Measurements from ENCODE around the gene NOS1AP. TPM values are rescaled to one million over a fixed set of nuclear protein-coding genes. Genes with fewer than 3 reads are reported as not detected.

Gene NOS1AP
- total RNA-seq, 1 donor from 2014 or later = 1.3 TPM

GRCh38 chr1:162380061-162380846 lies 310.8 kb downstream of the NOS1AP start:
- DNase-seq (ENCODE audit: low spot score) = peak; percentile 65

- DNase-seq (ENCODE audit: low spot score) = no peak
Measured at GRCh38 chr1:162381383-162381782, 311.9 kb downstream of the NOS1AP start, which contains the start of gene C1orf226. Gene C1orf226, plus strand, starts transcription at chr1:162381728. Its CDS starts 174 bp downstream, at chr1:162381902.

- DNase-seq (ENCODE audit: low spot score) = peak; percentile 78
Measured at GRCh38 chr1:162381941-162382750, 312.7 kb downstream of the NOS1AP start.

GRCh38 chr1:162383091-162383490 lies 313.6 kb downstream of the NOS1AP start:
- no peak for DNase-seq (ENCODE audit: low spot score)

GRCh38 chr1:162383516-162383915 lies 314.0 kb downstream of the NOS1AP start:
- peak; percentile 87 for DNase-seq (ENCODE audit: low spot score)

GRCh38 chr1:162384116-162384515 lies 314.6 kb downstream of the NOS1AP start:
- peak; percentile 76 for DNase-seq (ENCODE audit: low spot score)

GRCh38 chr1:162384601-162385279 lies 315.2 kb downstream of the NOS1AP start:
- DNase-seq (ENCODE audit: low spot score) = peak; percentile 57

GRCh38 chr1:162385280-162385623 lies 315.8 kb downstream of the NOS1AP start:
- DNase-seq (ENCODE audit: low spot score) = peak; percentile 55

- peak; percentile 81 for DNase-seq (ENCODE audit: low spot score)
Measured at GRCh38 chr1:162385702-162386101, 316.2 kb downstream of the NOS1AP start.

GRCh38 chr1:162386292-162387225 lies 317.1 kb downstream of the NOS1AP start:
- peak; percentile 30 for DNase-seq (ENCODE audit: low spot score)

- DNase-seq (ENCODE audit: low spot score) = peak; percentile 53
Measured at GRCh38 chr1:162387226-162388082, 318.0 kb downstream of the NOS1AP start.

GRCh38 chr1:162388083-162388594 lies 318.6 kb downstream of the NOS1AP start:
- DNase-seq (ENCODE audit: low spot score) = no peak

GRCh38 chr1:162388615-162389014 lies 319.1 kb downstream of the NOS1AP start:
- DNase-seq (ENCODE audit: low spot score) = no peak

GRCh38 chr1:162389021-162389818 lies 319.7 kb downstream of the NOS1AP start:
- DNase-seq (ENCODE audit: low spot score) = no peak

GRCh38 chr1:162389971-162390370 lies 320.5 kb downstream of the NOS1AP start:
- DNase-seq (ENCODE audit: low spot score) = peak; percentile 64

- DNase-seq (ENCODE audit: low spot score) = no peak
Measured at GRCh38 chr1:162390396-162391185, 321.1 kb downstream of the NOS1AP start.

- peak; percentile 43 for DNase-seq (ENCODE audit: low spot score)
Measured at GRCh38 chr1:162391790-162392563, 322.5 kb downstream of the NOS1AP start.
